Osteoblast (primary cell): ENCODE measurements around the gene SCMH1. TPM values are rescaled to one million over a fixed set of nuclear protein-coding genes. Genes with fewer than 3 reads are reported as not detected.

Experiments used
- DNase-seq: peaks from one replicate; pipeline ENCODE4 v3.0.0; 2011; ENCODE audit warnings: low spot score, mixed read lengths; ENCODE audit not compliant: insufficient read length; ENCODE audit errors: missing footprints
- H2AFZ ChIP-seq: 2 replicates; pipeline ENCODE4 v1.6.0; 2011; ENCODE audit warnings: mild to moderate bottlenecking, low read length
- H3K27ac ChIP-seq: 2 replicates; pipeline ENCODE4 v1.5.1; 2011; ENCODE audit warnings: mild to moderate bottlenecking, low read depth, low read length, moderate library complexity
- H3K27me3 ChIP-seq: 2 replicates; pipeline ENCODE4 v1.6.0; 2012; ENCODE audit warnings: mild to moderate bottlenecking, control low read depth, inconsistent platforms, low read length, moderate library complexity; ENCODE audit not compliant: insufficient read depth
- H3K36me3 ChIP-seq: 2 replicates; pipeline ENCODE4 v1.5.1; 2011; ENCODE audit warnings: mild to moderate bottlenecking, low read length, control low read depth, moderate library complexity; ENCODE audit not compliant: insufficient read depth
- H3K4me1 ChIP-seq: 2 replicates; pipeline ENCODE4 v1.5.1; 2011; ENCODE audit warnings: mild to moderate bottlenecking, low read length, control low read depth, moderate library complexity; ENCODE audit not compliant: insufficient read depth
- H3K4me2 ChIP-seq: 2 replicates; pipeline ENCODE4 v1.6.0; 2011; ENCODE audit warnings: mild to moderate bottlenecking, low read length; ENCODE audit not compliant: insufficient read depth
- H3K4me3 ChIP-seq: fragments of 200-600 bp; sonication (generic); 3 replicates; pipeline ENCODE4 v1.5.1; 2012; ENCODE audit warnings: mild to moderate bottlenecking, low read length, inconsistent platforms; ENCODE audit not compliant: insufficient read depth
- H3K79me2 ChIP-seq: 2 replicates; pipeline ENCODE4 v1.6.0; 2012; ENCODE audit warnings: mild to moderate bottlenecking, low read length, control low read depth, inconsistent platforms; ENCODE audit not compliant: insufficient read depth
- H3K9me3 ChIP-seq: 2 replicates; pipeline ENCODE4 v1.5.1; 2011; ENCODE audit warnings: low read depth, low read length, control low read depth
- H4K20me1 ChIP-seq: 2 replicates; pipeline ENCODE4 v1.6.0; 2012; ENCODE audit warnings: mild to moderate bottlenecking, low read length, control low read depth; ENCODE audit not compliant: insufficient read depth
- total RNA-seq: library from RNA; depleted of rRNA; stranded (reverse); fragments of >200 nt; gene quantifications from 2 replicates; pipeline ENCODE4 v1.2.3, GENCODE V29; 2012
- TF ChIP-seq, protein P1 (sequence below): IDR thresholded peaks from 2 replicates; pipeline ENCODE4 v1.5.1; 2011; ENCODE audit warnings: mild to moderate bottlenecking, low read depth, low read length, moderate library complexity; ENCODE audit errors: extremely low read depth

Gene SCMH1
- total RNA-seq, 1 donor = 33.7 TPM

DNA sequence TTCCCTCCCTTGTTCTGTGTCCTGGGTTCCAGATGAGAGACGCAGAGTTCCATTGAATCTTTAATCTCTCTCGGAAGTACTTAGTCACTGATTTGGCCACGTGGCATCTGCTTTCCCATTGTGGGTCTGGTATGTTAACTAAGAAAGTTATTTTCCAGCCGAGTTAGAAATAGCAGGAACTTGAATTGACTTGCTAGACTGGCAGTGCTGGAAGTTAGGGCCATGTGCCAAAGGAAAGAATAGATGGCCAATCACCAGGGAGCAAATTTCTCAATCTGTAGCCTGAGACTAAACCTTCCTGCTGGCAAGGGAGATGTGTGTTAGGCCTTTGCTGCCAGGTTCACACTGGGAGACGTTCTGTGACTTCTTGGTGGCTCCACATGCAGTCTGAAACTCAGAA lies 196.4 kb downstream of the SCMH1 start:
- Histone ChIP-seq H3K27ac (peak overlapping the region; percentile 65), H3K4me1 (peaks cover 26% of the 10 kb centered on the region), H3K4me2 (no peak overlapping the region), H2AFZ (no peak overlapping the region), H4K20me1 (no peaks in the 10 kb centered on the region), H3K27me3 (no peaks in the 10 kb centered on the region), H3K36me3 (peaks cover 18% of the 10 kb centered on the region), H3K9me3 (no peaks in the 10 kb centered on the region), H3K79me2 (no peaks in the 10 kb centered on the region), H3K4me3 (no peak overlapping the region)
- peak; percentile 86 for DNase-seq
- TF ChIP-seq, protein P1, sequence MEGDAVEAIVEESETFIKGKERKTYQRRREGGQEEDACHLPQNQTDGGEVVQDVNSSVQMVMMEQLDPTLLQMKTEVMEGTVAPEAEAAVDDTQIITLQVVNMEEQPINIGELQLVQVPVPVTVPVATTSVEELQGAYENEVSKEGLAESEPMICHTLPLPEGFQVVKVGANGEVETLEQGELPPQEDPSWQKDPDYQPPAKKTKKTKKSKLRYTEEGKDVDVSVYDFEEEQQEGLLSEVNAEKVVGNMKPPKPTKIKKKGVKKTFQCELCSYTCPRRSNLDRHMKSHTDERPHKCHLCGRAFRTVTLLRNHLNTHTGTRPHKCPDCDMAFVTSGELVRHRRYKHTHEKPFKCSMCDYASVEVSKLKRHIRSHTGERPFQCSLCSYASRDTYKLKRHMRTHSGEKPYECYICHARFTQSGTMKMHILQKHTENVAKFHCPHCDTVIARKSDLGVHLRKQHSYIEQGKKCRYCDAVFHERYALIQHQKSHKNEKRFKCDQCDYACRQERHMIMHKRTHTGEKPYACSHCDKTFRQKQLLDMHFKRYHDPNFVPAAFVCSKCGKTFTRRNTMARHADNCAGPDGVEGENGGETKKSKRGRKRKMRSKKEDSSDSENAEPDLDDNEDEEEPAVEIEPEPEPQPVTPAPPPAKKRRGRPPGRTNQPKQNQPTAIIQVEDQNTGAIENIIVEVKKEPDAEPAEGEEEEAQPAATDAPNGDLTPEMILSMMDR = no peak

DNA sequence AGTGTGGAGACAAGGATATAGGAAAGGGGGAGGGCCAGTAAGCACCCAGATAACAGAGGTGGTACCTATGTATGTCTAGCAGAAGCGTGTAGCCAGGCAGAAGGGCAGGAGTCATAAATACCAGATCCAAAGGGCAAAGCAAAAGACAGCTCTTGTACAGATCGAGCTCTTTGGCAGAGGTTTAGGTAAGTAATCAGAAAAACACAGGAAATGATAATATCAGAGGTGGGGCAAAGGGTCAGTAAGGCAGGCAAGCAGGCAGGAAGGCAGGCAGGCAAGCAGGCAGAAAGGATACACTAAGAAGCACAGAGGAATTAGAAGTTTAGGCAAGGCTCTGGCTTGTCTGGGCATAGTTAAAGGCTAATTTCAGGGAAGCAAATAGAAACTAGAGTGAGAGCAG lies 197.9 kb downstream of the SCMH1 start:
- Histone ChIP-seq H4K20me1 (no peaks in the 10 kb centered on the region), H3K36me3 (peaks cover 15% of the 10 kb centered on the region), H3K27ac (no peak overlapping the region), H2AFZ (no peak overlapping the region), H3K9me3 (no peaks in the 10 kb centered on the region), H3K4me1 (peaks cover 26% of the 10 kb centered on the region), H3K4me3 (no peak overlapping the region), H3K4me2 (no peak overlapping the region), H3K27me3 (no peaks in the 10 kb centered on the region), H3K79me2 (no peaks in the 10 kb centered on the region)
- DNase-seq = no peak
- TF ChIP-seq, protein P1 = no peak

DNA sequence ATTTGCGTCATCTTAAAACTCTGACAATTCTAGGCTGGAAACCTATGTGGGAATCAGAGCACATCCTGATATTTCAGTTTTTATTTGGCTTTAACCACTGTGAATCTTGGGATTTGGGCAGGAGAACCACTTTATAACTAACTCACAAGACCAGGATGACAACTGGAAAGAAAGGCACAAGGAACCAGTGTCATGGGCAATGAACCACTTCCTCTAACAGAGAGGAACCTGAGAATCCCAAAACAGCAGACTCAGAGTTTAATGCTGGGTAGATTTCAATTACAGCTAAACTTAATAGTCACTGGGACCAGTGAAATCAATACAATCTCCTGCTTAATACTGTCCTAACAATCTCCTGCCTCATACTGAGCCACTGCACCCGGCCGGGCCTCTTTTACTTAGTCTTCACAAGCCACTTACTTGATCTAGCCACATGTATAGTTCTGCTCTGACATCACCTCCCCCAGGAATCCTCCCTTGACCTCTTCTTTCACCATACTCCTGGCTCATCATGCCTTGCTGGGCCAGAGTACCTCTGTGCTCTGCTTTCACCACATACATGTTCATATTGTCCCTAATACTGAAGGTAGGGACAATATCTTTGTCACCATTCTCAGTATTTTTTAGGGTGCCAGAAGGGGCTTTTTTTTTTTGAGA lies 200.4 kb downstream of the SCMH1 start:
- Histone ChIP-seq H3K4me1 (peaks cover 23% of the 10 kb centered on the region), H3K4me3 (no peak overlapping the region), H3K79me2 (no peaks in the 10 kb centered on the region), H3K27ac (peak overlapping the region; percentile 10), H2AFZ (no peak overlapping the region), H3K27me3 (no peaks in the 10 kb centered on the region), H4K20me1 (no peaks in the 10 kb centered on the region), H3K36me3 (peaks cover 35% of the 10 kb centered on the region), H3K9me3 (no peaks in the 10 kb centered on the region), H3K4me2 (no peak overlapping the region)
- TF ChIP-seq, protein P1 = no peak
- DNase-seq = no peak

DNA sequence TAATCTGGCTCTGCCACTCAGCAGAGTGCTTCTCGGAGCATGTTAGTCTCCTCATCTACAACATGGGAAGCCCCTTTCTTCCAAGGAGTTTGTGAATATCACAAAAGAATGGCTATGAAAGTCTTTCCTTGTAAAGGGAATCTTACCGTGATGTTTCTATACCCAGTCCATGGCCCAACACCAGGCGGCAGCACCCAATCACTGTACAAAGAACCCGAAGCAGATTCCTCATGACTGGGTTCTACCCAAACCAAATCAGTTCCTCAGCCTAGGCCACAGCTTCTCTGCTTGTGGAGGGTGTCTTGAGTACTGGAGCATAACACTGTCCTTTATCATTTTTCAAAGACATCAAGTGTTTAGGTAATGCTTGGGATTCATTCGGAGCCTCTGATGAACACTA lies 204.0 kb downstream of the SCMH1 start:
- H3K9me3 ChIP-seq = no peaks in the 10 kb centered on the region
- H4K20me1 ChIP-seq = no peaks in the 10 kb centered on the region
- peaks cover 7% of the 10 kb centered on the region for H3K4me1 ChIP-seq
- no peak overlapping the region for H2AFZ ChIP-seq
- H3K79me2 ChIP-seq = no peaks in the 10 kb centered on the region
- TF ChIP-seq, protein P1 = peak; percentile 39
- H3K4me3 ChIP-seq = no peak overlapping the region
- peaks cover 41% of the 10 kb centered on the region for H3K36me3 ChIP-seq
- H3K27ac ChIP-seq = no peak overlapping the region
- DNase-seq = peak; percentile 38
- no peak overlapping the region for H3K4me2 ChIP-seq
- no peaks in the 10 kb centered on the region for H3K27me3 ChIP-seq
